NCI-H748 treated with DMSO at 0.1 percent for 48 hours (cell line): ENCODE data around the gene OR2T27.
"Not testable (repeated sequence)": the region's sequence is repeated elsewhere in the genome, so short reads cannot be mapped to it uniquely, and the experiment has no call there.

Source experiments
- DNase-seq: peaks from one replicate; lab custom pipeline; 2025; lab: John Stamatoyannopoulos, UW

OR2T27 gene

DNA sequence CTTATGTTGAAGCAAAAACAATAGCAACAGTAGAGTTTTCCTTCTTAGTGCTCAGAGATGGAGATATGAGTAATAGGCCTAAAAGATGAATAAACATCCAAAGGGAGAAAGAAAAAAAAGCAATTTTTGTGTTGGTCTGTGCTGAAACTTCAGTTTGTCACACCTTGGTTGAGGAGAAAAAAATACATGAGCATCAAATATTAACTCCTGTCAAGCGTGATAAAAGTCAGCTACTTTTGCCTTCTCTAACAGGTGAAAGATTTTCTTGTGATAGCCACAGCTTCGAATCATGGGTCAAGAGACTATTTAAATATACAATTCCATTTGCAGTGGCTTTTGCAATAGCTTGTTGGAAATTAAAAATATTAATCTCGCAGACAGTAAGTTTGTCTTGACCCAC is 14.4 kb downstream of the OR2T27 start:
- DNase-seq: not testable (repeated sequence)

DNA sequence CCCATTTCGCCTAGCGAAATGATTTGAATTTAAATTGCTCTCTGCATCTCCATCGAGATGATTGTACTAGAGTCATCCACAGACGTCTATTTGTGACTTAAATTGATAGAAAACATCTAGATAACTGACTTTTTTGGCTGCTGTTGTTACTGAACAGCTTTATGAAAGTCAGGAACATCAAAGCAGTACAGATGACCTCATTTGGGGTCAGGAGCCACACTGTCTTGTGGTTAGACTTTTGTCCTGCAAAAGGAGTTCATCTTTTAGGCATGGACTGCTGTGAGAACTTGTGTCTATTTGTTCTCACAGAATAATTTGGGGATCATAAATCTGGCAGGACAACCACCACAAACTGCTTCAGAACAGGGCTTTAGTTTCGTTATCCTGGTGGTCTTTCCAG is 15.7 kb downstream of the OR2T27 start:
- not testable (repeated sequence) for DNase-seq

DNA sequence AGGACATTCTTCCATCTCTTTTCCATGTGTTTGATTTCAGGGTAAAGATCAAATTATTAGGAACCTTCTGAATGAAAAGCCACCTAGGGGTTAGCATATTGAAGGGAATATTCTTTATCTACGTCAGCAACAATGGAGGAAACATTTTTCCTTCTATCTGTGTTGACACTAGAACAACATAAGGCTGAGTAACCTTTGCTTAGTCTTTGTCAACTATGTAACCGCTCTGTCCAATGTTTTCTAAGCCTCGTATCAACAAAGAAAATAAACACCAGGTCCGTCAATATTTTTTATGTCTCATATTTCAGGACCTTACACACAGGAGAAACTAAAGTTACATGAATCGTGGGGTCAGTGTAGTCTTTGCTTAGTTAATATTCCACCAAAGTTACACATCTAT is 18.7 kb downstream of the OR2T27 start:
- DNase-seq: not testable (repeated sequence)

DNA sequence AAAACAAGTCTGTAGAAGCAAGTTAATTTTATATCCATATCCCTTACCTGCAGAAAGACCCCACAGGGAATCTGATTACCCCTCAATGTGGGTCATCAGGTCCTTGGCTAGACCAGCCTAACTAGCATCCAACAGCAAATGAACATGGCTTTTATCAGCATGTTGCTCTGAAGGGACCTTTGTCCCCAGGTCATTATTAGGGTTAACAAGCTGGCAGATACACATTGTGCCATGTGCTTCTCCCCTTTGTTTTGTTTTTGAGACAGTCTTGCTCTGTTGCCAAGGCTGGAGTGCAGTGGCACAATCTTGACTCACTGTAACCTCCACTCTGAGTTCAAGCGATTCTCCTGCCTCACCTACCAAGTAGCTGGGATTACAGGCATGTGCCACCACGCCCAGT is 20.3 kb downstream of the OR2T27 start, which contains the start of gene OR2T11:
Gene OR2T11 (minus strand): TSS at position 101 of the 400 bp plus-strand sequence. CDS start 7,963 bp downstream, outside the sequence.
- not testable (repeated sequence) for DNase-seq

DNA sequence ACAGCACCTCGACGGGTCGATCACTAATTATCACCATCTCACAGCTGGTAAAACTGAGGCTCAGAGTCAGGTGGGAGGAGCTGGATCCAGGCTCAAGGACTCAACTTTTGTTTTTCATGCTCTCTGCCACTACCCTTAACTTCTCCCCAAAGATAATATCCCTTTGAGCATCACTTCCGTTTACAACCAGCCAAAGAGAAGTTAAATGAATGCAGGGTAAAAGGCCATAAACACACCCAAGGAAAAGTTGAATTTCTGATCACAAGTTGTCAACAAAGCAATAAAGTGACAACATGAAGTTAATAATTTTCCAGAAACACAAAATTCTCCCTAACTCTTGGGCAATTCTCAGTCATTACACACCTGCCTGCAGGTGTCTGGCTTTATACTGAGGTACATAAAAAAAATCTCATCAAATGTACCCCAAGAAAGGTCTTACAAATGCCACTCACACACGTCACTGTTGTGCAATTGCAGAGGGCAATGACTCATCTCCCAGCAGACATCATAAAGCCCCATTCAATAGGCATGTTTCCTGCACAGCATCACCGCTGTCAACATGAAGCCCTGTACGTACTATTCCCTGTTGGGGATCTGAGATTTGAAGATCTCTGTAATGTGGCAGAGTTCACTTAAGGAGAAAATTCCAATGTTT is 23.8 kb downstream of the OR2T27 start:
- no peak for DNase-seq

DNA sequence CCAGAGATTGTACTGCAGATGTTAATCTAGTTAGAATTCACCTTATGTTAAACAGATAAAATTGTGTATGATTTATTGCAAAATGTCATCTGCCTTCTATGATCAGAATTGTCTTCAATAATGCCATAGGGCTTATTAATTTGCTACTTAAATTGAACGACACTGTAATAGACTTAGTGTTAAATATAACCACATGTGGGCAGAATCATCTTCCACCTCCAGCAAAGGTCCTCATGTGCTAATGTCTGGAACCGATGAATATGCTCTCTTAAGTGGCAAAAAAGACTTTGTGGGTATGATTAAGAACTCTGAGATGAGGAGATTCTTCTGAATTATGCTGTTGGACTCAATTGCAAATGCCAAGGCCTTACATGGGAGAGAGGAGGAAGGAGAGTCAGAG is 24.8 kb downstream of the OR2T27 start:
- DNase-seq: no peak

DNA sequence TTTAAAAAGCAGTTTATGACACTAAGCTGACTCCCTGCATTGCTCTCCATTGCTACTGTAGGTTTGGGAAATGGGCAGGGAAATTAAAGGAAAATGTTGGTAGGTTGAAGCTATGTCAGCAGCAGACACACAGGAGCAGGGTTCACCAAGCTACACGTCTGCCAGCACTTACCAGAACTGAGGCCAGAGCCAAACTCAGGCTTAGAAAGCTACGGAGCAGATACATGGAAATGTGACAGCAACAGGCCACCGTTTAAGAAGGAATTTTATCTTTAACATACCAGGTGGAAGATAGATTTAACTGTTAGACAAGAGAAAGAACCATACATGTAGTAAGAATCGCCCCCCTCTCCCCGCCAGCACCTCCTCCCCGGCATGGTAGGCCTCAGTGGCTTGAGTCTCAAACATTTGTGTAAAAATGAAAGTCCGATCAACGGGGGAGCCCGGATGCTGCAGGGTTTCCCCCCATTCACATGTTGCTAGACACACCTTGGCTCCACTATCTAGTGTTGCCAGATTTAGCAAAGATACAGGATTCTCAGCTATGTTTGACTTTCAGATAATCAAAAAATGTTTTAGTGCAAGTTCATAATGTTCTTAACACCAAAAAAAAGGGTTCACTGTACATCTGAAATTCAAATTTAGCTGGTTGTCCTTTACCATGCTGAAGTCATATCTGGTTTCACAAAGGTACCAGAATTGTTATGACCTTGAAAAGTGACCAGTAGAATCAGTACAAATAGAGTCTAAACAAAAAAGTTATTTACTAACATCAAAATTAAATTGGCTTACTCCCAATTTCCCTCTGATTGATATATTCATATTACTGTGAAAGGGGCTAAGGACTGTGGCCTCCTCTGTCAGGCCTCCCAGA is 27.1 kb downstream of the OR2T27 start:
- DNase-seq: no peak

DNA sequence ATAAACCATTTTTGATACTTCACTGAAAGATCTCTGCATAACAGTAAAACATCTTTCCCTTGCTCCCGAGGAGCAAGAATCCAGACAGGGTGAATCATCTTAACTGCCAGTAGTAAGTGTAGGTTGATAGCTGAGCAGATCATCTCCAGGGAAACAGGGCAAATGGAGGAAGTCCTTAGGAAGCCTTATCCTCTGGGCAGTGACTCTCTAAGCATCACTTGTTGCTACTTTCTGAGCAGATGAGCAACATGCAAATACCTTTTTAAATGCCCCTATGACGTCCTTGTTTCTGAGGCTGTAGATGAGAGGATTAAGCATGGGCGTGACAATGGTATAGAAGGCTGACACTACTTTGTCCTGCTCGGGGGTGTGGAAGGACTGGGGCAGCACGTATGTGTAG is 29.4 kb downstream of the OR2T27 start:
- no peak for DNase-seq

DNA sequence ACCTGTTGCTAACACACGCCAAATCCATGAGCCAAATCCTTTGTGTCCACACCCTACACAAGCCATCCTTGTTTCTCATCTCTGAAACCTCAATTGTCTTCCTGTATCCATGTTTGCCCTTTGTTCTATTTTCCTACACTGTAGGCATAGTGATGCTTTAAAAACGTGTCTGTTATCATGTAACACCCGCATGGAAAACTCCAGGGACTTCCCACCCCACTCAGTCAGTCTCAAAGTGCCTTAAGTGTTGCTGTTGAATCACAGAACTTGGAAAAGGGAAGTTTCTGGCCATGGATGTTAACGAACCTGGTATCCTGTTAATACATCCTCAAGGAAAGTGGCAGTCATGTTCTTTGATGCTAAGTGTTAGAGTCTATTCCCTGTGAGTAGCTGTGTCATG is 30.2 kb downstream of the OR2T27 start:
- no peak for DNase-seq

DNA sequence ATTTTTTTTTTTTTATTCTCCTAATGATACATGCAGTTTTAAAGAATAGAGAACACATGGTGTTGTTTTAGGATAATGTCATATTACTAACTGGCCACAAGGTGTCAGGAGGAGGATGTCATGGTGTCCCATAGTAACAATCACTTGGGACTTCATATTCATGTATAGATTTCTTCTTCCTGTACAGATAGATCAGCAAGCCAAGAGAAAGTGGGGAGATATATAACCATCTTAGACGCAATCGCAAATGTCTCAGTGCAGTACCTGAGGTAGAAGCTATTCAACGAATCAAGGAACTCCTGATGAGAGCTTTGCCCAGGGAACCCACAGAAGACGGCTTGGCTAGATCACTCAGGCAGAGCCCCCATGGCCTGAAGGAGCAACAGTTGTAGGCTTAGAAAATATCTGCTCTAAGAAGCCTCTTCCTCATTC is 32.7 kb downstream of the OR2T27 start:
- DNase-seq: peak; percentile 3

DNA sequence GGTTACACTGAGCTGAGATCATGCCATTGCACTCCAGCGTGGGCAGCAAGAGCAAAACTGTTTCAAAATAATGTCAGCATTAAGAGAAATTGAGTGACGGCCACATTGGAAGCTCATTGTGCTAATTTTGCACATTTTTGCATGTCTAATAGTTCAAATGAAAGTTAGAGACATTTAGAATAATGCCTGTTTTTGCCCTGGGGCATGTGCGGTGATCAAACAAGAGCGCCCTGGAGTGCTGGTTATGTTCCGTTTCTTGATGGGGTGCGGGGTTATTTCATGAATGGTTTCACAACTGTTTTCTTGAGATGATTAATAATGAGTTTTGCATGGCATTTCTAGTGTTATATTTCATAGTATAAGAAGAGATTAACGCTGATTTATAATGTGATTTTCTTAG is 33.6 kb downstream of the OR2T27 start:
- DNase-seq: no peak

DNA sequence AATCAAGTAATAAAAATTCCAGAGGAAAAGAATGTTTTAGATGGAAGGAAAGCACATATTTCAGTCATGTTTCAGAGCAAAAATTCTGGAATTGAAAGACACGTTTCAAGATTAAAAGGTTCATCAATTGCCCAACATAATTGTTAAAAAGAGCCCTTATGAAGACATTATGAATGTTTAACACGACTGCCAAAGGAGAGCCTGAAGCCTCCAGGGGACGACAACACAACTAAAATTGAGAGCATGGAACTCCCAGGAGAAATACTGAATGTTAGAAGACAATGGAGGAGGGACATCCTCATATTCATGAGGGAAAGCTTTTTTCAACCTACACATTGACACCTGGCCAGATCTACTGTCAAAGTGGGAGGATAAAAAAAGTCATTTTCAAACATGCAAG is 36.5 kb downstream of the OR2T27 start:
- DNase-seq: no peak

DNA sequence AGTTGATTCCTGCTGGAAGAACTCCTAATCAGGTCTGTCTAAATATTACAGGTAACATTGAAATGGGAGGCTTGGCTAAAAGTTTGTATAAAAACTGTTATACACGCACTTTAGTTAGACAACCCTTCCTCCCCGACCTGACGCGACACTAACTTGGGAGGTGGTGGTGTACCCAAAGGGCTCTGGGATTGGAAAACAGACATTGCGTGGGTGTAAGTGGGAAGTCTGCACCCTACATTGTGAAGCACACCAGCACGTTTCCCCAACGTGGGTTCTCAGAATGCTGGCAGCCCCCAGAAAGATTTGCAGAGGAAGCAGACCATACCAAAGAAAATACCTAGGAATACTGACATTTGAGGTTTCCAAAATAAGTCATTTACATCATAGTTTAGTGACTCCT is 37.2 kb downstream of the OR2T27 start:
- no peak for DNase-seq

DNA sequence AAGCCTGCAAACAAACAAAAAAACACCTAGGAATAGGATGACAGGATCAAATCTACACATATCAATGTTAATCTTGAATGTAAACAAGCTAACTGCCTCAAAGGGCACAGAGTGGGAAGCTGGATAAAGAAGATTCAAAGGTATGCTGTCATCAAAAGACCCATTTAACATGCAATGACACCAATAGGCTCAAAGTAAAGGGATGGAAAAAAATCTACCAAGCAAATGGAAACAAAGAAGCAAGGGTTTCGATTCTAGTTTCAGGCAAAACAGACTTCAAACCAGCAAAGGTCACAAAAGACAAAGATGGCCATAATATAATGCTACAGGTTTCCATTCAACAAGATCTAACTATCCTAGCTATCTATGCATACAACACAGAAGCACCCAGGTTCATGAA is 41.6 kb downstream of the OR2T27 start:
- no peak for DNase-seq

DNA sequence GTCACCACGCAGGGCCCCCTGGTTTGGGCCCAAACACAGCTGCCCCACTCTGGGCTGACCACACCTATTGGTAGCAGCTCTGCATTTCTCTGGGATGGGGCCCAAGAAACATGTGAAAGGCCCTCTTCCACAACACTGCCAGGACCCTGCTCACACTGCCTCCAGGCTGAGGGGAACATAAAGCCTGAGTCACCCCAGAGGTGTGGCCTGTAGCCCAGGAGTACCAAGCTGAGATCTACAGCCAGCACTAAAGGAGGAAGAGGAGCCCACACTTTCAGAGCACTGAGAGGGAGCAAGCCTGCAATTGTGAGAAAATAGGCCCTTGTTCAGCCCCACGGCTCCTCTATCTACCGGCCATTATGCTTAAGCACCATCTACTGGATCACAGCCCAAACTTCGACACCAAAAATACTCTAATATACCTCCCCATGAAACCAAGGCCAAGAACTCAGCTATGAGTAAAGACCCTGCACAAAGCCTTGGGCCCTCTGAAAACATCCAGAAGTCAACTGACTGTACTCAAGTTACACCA is 43.4 kb downstream of the OR2T27 start:
- no peak for DNase-seq

DNA sequence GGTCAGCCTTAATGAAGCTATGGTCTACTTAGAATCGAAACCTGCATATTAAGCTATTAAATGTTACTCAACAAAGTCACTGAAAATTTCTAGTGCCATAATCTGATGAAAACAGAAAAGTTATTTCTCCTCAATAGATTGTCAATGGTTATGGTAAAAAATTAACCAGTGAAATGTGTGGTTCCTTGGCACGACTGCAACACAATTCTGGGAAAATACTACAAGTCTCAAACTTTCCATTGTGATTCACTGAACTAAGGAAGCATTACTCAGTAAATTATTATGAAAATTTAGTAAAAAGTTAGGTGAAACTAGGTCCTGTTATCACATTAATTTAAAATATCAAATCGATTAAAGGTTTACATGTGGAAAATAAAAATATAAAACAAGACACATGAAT is 45.0 kb downstream of the OR2T27 start:
- no peak for DNase-seq
